ENCODE data around the gene LIPC.

The LIPC gene

GRCh38 chr15:58512522-58512921 is 80.7 kb downstream of the LIPC start:
- FAIRE-seq, result no peak

DNA sequence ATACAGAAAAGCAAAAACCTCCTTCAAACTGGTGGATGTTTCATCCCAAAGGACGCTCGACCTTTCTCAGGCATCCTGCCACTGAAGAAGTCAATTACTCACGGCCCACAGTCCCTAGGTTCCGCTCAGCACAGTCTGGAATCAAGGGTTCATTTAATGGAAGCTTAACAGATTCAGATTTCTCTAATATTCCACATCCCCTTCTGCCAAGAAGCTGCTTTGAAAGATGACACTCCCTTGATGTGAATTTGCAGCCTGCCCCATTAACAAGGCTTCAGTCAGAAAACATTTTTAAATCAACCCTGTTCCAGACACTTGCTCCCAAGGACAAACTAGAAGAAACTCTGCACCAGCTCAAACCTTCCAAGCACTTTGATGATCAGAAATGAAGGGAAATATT is 81.2 kb downstream of the LIPC start:
- FAIRE-seq, result no peak
- DNase-seq (ENCODE audit: low spot score), result no peak

More at GRCh38 chr15:58512522-58512921, 80.7 kb downstream of the LIPC start:
- no peak for DNase-seq (ENCODE audit: low spot score)

DNA sequence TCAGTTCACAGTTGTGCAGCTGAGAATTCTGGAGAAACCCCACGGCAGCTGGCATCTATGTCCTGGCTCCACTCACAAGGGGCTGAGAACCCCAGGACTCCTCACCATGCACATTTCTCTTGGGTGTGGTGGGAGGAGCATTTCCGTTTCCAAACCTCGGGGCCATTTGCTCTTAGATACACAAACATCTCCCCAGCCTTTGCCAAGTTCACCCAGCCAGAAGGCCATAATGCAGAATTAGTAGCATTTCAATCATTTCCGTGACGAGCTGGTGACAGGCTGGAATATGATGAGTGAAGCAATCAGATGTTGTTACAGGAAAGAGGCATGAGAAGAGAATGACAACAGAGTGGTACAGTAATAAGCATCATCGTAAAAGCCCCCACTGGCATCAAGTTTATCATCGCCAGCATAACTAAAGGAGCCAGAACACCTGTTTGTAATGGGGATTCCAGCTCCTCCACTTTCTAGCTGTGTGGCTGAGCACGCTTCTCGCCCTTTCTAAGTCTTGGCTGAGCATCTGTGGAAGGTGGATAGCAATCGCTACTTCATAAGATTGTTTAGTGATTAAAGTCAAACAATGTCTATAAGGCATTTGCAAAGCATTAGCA is 82.0 kb downstream of the LIPC start:
- peak; percentile 13 for FAIRE-seq
- DNase-seq (ENCODE audit: low spot score), result no peak

- FAIRE-seq (no peak), DNase-seq (ENCODE audit: low spot score) (no peak)
Observed at GRCh38 chr15:58515807-58516206, 84.0 kb downstream of the LIPC start.

- FAIRE-seq, result no peak
- DNase-seq (ENCODE audit: low spot score), result no peak
Observed at GRCh38 chr15:58517252-58517681, 85.5 kb downstream of the LIPC start.

DNA sequence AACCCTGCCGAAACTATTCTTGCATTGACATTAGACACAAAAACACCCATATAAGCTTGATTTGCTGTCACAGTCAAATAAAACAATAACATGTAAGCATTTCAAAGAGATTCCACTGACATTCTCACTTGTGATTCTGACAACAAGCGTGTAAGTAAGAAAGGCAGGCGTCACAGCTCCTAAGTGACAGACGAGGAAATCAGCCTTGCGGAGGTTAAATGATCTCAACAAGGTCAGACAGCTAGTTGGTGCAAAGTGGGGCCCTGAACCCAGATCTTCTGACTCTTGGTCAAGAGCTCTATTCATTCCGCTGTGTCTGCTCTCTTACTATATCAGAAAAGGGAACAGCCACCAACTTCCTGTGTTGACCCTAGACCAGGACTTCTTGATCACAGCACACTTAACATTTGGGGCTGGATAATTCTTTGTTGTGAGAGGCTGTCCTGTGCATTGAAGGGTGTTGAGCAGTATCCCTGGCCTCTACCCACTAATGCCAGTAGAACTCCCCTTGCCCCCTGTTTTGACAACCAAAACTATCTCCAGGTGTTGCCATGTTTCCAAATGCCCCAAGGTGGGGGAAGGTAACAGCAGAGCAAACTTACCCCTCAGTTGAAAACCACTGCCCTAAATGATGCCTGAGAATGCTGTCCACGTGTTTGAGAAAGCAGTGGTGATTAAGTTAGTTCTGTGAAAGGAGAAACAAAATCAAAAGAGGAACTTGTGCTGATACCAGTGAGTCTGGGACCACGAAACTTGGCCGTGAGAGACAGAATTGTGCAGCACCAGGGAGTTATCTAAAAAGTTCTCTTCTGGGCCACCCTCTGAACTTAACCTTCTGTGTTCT is 86.1 kb downstream of the LIPC start:
- DNase-seq (ENCODE audit: low spot score), result no peak
- no peak for FAIRE-seq

- no peak for FAIRE-seq
- DNase-seq (ENCODE audit: low spot score), result no peak
Observed at GRCh38 chr15:58518626-58519025, 86.8 kb downstream of the LIPC start.

DNA sequence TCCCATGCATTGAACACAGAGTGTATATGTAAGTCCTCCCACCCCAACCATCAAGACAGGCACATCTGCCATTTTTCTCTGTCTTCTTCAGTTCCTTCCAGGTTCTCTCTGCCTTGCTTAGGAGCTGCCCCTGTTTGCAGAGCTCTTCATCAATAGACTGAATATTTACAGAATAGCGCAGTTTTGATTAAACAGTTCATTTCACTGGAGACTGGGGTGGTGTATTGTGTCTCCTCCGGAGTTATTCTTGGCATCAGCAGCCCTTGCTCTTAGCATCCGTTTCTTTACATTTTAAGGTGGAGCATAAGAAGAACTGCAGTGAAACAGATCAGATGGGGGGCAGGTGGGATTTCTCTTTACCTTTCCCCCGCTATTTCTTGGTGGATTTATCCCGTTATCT is 87.7 kb downstream of the LIPC start:
- no peak for DNase-seq (ENCODE audit: low spot score)
- FAIRE-seq, result no peak

DNA sequence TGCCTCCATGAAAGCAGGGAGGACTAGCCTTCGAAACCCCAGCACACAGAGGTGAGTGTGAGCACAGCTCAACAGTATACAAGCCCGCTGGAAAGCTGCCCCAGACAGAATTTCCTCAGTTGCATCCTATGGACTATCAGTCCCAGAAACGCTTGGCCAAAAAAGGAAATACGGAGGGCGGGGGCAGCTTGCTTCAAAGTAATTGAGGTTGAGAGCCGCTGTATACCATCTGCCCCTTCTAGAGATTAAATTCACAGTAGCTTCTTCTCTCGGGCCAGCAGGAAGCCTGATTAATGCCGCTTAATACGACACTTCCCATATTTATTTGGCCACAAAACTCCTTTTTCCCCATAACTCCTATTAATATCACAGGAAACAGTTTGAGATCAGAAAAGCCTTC is 88.7 kb downstream of the LIPC start:
- FAIRE-seq (no peak), DNase-seq (ENCODE audit: low spot score) (no peak)

DNA sequence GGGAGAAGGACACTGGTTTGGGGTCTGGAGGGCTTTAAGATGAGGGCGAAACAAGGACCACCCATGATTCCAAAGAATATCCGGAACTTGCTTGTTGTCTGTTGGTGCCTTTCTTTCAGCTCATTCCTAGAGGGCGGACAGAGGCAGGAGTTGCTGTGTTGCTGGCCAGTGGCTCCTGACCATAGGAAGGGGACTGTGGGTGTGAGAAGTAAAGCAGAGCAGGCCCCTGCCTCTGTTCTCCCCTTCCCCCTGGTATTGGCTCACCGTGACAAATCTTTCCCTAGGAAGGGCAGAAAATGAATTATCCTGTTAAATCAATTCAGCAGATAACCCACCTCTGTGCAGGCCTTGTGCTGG is 89.1 kb downstream of the LIPC start:
- FAIRE-seq (no peak), DNase-seq (ENCODE audit: low spot score) (no peak)

DNA sequence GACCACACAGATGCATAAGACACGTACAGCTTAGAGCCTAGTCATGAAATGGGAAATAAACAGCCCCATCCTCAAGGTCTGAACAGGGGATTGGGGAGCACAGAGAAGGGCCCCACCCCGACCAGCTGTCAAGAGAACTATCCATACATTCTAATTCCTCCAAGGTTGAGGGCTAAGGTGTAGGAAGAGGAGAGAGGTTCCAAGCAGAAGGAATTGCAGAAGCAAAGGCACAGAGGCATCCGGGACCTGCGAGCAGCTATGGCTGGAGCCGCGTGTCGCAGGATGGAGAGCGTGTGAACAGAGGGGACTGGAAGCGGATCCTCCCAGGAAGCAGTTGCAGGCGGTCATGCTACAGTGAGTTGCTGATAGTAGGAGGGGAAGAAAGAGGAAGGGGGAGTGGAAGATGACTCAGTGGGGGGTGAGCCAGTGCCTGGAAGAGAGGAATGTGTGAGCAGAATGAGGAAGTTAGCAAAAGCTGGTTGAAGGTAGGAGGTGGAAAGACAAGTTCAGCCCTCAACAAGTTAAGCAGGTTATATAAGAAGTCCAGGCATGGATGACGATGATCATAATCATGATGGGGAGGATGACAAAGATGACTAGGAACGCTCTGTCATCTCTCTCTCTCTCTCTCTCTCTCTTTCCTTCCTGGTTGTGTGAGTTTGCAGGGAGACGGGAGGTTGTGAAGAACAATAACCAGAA is 89.7 kb downstream of the LIPC start:
- no peak for FAIRE-seq
- DNase-seq (ENCODE audit: low spot score), result peak; percentile 83

- FAIRE-seq (no peak), DNase-seq (ENCODE audit: low spot score) (no peak)
Observed at GRCh38 chr15:58522391-58522790, 90.6 kb downstream of the LIPC start.

DNA sequence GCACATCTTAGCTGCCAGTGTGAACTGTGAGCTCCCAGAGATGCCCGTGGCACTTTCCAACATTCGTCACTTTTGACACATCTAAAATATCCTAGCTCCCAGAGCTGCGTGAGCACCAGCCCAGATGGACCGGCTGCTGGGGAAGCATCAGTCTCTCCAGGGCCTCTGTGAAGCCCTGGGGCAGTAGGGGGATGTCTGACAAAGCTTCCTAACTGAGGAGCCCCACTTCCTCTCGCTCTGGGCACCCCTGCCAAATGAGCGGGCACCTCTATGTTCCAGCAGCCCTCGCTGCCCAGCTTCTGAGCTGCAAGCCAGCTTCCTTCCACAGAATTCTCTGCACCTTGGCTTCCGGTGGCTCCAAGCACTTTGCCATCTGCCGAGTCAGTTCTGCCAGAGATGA is 91.1 kb downstream of the LIPC start:
- DNase-seq (ENCODE audit: low spot score) (no peak), FAIRE-seq (no peak)

DNA sequence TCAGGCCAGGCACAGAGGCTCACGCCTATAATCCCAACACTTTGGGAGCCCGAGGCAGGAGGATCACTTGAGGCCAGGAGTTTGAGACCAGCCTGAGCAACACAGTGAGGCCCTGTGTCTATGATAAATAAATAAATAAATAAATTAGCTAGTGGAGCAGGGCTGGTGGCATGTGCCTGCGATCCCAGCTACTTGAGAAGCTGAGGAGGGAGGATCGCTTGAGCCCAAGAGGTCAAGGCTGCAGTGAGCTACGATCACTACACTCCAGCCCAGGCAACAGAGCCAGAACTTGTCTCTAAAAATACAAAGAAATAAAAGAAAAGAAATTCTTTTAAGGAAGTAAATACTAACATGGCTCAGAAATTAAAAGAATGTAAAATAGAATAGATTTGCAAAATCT is 91.8 kb downstream of the LIPC start:
- FAIRE-seq (no peak), DNase-seq (ENCODE audit: low spot score) (no peak)

- FAIRE-seq, result no peak
- DNase-seq (ENCODE audit: low spot score), result no peak
Observed at GRCh38 chr15:58524247-58524646, 92.5 kb downstream of the LIPC start.

DNA sequence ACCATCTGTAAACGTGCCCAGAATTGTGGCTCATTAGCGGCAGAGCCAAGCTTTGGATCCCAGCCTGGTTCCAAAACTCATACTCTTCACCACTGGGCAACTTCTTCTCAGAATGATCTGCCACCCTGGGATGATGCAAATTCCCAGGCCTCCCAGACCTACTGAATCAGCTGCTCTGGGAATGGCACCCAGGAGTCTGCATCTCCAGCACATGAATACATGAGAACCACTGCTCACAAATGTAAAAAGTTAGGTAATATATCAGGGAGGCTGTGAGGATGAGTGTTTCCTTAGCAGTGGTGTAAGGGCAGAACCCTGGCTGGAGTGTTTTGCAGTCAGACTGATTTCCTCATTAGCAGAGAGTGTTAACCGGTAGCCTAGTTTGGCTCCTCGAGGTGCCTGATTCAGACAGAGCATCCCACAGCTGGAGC is 94.2 kb downstream of the LIPC start:
- FAIRE-seq, result no peak
- no peak for DNase-seq (ENCODE audit: low spot score)

DNA sequence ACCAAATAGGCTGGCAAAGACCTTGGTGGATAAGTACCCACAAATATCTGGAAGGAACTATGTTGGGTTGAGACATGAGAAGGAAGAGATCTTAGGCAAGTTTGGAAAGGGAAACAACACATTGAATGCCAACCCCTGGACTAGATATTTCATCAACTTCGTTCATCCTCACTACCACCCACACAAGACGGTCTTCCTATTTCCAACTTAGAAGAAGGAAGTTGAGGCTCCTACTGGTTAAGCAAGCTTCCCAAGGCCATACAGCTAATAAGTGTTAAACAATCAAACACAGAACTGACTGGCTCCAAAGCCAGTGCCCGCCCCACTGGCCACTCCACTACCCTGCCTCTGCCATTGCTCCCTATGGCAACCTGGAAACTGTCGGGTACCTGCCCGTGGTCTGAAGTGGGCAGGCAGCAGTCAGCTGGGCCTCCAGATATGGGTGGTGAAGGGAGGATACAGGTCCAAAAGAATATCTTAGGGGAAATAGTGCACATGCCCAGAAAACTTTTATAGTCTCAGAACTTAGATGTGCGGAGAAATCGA is 94.9 kb downstream of the LIPC start:
- DNase-seq (ENCODE audit: low spot score), result no peak
- no peak for FAIRE-seq

DNA sequence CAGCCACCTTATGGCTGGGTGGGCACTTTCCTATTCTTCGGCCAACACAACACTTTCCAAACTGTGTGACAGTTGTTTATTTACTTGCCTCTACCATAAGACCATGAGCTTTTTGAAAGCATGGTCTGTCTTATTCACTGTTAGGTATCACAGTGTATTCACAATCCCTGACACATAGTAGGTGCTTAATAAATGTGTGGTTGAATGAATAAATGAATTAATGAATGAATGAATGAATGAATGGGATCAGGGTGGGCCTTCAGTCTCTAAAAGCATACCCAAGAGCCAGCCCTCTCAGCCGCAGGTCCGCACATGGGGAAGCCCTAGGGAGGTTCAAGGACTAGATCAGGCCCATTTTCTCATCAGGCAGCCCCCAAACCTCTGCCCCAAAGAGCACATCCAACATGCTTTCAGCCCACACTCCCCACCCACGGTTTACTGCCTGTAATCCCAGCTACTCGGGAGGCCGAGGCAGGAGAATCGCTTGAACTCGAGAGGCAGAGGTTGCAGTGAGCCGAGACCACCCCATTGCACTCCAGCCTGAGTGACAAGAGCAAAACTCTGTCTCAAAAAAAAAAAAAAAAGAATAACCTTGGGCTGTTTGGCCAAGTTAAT is 95.9 kb downstream of the LIPC start:
- DNase-seq (ENCODE audit: low spot score), result no peak
- peak; percentile 17 for FAIRE-seq

- no peak for DNase-seq (ENCODE audit: low spot score)
- no peak for FAIRE-seq
Observed at GRCh38 chr15:58528188-58528870, 96.5 kb downstream of the LIPC start.

- DNase-seq (ENCODE audit: low spot score), result no peak
- no peak for FAIRE-seq
Observed at GRCh38 chr15:58529041-58529440, 97.2 kb downstream of the LIPC start.

DNA sequence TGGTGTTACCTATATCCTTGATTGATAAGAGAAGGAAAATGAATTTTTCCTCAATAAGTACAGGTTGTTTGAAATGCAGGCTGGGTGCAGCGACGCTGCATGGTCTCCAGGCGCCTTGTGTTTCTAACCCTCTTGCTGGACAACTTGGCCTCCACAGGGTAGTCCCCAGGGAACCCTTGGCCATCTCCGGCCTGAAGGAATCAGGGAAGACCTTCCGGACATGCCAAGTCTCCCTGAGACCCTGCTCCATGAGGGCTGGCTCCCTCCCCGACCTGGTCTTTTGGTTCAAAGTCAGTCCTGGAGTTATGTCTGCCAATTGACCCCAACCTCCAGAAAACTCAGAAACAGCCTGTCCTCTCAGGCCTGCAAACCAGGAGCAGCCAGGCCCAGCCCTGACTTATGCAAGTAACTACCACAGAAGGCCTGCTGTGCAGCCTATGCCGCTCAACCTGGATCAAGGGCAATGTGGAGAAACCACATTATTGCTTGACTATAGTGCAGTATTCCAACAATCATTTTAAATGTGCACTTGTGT is 98.3 kb downstream of the LIPC start:
- no peak for FAIRE-seq

More for the DNA sequence above, 98.3 kb downstream of the LIPC start:
- DNase-seq (ENCODE audit: low spot score), result no peak
